Dermis microvascular lymphatic vessel endothelial cell (primary cell): ENCODE data around the gene ABL2. TPM values are rescaled to one million over a fixed set of nuclear protein-coding genes. Genes with fewer than 3 reads are reported as not detected.

Experiments
- DNase-seq, 2 donors: peaks; one replicate each; pipeline versions ENCODE4 v3.0.0 to v3.0.0-alpha.2; 2010; ENCODE audit warnings: low read depth in 2 of 2
- total RNA-seq: library from RNA; depleted of rRNA; stranded (reverse); fragments of >200 nt; gene quantifications from 2 replicates; pipeline ENCODE4 v1.2.1, GENCODE V29; 2014

Gene ABL2
- total RNA-seq, 1 donor from 2014 or later, result 67.4 TPM

DNA sequence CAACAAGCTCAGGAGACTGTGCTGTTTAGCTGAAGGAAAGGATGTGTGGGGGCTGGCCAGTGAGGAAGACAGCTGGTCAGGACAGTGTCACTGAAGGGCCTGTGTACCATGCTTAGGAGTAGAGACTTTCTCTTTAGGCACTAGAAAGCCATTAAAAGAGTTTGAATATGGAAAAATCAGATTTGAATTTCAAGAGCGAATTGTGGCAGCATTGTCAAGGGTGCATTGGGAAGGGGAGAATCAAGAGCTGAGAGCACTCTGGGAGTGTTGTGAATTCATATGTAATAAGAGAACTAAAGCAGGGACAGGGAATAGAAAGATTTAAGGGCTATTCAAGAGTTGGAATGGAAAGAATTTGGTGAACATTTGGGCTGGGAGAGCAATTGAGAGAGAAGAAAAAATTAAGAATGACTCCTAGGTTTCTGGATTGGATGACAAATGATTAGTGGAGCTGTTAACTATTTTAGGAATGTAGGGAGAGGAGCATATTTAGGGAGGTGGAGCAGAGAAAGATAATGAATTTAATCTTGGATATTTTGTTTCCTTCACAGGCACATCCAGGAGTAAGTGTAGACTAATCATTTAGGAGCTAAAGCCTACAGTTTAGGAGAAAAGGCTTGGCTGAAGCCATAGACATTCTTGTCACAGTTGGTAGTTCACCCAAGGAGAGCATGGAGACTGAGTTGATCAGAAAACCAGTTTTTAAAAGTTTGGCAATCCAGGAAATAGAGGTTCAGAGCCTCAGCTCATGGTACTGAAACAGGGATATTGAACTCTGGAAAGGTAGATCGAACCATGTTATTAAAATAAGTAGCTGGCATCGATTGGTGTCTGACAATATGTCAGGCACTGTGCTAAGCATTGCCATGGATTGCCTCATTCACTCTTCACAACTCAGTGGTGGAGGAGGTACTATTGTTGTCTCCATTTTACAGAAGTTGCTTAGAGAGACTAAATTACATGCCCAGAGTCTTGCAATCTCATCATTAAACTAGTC lies 170.7 kb downstream of the ABL2 start:
- DNase-seq, result no peak

DNA sequence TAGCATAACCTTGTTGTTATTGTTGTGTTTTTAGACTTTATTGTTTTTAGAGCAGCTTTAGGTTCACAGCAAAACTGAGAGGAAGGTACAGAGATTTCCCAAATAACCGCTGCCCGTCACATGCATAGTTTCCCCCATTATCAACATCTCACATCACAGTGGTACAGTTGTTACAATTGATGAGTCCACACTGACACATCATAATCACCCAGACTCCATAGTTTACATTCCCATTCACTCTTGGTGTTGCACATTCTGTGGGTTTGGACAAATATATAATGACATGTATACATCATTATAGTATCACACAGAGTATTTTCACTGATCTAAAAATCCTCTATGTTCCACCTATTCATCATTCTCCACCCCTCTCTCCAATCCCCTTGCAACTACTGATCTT lies 173.5 kb downstream of the ABL2 start:
- no peak for DNase-seq

DNA sequence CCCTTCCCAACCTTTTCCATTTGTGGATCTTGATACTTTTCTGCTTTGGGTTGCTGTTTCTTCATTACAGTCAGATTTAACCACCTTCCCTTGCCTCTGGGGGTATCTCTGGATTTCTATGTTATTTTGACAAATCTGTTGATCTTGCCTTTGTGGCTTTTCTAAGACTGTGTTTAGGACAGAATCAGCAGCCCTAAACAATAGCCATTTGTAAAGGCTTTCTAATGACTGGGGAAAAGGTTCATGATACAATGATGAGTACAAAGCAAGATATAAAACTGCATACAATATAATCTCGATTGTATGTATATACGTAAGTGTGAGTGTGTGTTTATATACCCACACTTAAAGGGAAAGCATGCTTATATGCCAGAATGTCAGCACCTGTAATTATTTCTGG lies 176.0 kb downstream of the ABL2 start:
- no peak for DNase-seq

- no peak for DNase-seq
These were observed 176.7 kb downstream of the ABL2 start for GRCh38 chr1:179052776-179053175.

Other genes starting within 250 kb of the ABL2 start
- 23.5 and 26.4 TPM in 2 replicates for gene FAM20B, start 203.8 kb downstream of the ABL2 start, total RNA-seq
- 27.5 and 33.4 TPM in 2 replicates for gene TOR3A, start 147.6 kb downstream of the ABL2 start, total RNA-seq
- 13.4 and 13.8 TPM in 2 replicates for gene SOAT1, start 64.1 kb upstream of the ABL2 start, total RNA-seq
- under 0.01 TPM in 1 of 2 replicates, not detected in the other for gene AXDND1, start 136.3 kb upstream of the ABL2 start, total RNA-seq